Choroid plexus epithelial cell (primary cell): ENCODE measurements around the gene CYP3A7.
"Not testable (repeated sequence)": the region's sequence is repeated elsewhere in the genome, so short reads cannot be mapped to it uniquely, and the experiment has no call there.

ENCODE experiments used
- DNase-seq: peaks from one replicate; pipeline ENCODE4 v3.0.0-alpha.2; 2010; ENCODE audit warnings: low read depth
- H3K4me3 ChIP-seq: 2 replicates; pipeline ENCODE4 v1.5.1; 2011; ENCODE audit warnings: low read depth, mild to moderate bottlenecking, control low read depth, low read length, moderate library complexity
- CTCF ChIP-seq: conservative IDR thresholded peaks from 2 replicates; pipeline ENCODE4 v1.5.1; 2011; ENCODE audit warnings: low read depth, mild to moderate bottlenecking, control low read depth, inconsistent platforms, low read length, moderate library complexity

The CYP3A7 gene

DNA sequence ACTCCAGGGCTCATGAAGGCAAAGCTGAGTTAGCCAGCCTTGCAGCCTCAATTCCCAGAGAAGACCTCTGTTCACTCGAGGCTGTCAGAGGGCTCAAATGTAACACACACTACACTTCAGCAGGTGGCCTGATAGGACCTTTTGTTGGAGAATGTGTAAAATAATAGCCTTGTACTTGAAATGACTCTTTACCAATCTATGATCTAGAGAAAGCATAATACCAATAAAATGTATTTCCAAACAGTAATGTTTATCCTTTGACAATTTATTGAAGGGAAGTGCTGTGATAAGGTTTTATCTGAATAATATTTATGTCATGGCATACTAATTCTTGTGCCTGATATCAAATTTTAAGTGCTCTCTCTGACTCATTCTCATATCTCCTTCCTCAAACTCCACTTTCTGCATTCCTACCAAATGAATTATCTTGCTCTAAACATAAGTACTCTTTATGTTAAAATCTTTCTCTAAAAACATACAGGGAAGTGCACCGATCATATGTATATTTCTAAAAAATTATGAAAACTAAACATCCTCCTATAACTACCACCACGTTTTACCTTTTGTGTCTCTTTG is 20.9 kb downstream of the CYP3A7 start:
- TF ChIP-seq CTCF = no peak
- no peak for DNase-seq
- no peak overlapping the region for H3K4me3 ChIP-seq

DNA sequence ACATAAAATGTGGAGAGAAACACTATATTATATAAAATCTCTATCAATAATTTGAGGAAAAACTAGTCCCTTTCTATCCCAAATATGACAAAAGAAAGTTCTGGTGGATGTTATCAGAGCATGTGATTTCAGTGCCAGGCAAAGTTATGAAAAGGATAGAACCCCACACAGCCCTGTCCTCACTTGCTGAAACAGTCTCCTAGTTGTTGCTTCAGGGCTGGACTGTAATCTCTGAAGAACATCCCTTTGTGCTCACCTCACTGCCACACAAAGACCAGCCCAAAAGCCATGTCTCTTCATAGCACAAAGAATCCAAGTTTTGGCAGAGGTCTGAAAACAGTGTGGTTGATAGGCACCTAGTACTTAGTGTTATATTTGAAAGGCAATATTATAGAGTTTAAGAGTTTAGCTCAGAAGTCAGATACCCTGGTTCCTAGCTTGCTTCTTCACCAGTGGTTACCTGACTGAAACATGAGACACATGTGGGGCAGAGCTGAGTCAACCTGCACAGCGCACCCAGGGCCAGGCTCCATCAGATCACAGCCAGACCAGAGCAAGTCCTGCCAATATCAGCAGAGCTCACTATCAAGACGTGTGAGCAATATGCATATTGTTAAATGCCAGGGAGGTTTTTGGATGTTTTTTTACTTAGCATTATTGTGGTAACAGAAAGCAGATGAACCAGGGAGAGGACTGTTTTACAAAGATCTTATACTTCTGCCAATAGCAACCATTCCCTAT is 25.0 kb downstream of the CYP3A7 start:
- no peak for TF ChIP-seq CTCF
- DNase-seq = no peak
- H3K4me3 ChIP-seq = no peak overlapping the region

- no peak for TF ChIP-seq CTCF
- no peak overlapping the region for H3K4me3 ChIP-seq
- DNase-seq = no peak
Measured at GRCh38 chr7:99709260-99709659, 25.7 kb downstream of the CYP3A7 start.

DNA sequence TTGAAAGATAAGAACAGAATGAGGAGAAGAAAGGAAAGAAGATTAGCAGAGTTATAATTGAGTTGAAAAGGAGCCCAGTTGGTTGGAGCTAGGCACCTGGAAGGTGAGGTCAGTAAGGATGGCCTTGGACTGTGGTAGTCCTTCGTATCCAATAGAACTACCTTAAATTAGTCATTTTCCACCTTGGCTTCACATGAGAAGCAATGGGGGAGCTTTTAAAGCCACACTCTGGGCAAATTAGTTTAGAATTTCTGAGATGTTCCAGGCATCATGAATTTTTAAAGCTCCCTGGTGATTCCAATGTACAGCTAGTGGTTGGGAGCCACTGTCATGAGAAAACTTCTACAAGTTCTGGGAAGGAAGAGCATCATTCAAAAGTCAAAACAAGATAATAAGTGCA is 27.9 kb downstream of the CYP3A7 start:
- H3K4me3 ChIP-seq = no peak overlapping the region
- peak; percentile 26 for DNase-seq
- no peak for TF ChIP-seq CTCF

GRCh38 chr7:99699946-99700345 is 35.0 kb downstream of the CYP3A7 start:
- peak; percentile 4 for DNase-seq

DNA sequence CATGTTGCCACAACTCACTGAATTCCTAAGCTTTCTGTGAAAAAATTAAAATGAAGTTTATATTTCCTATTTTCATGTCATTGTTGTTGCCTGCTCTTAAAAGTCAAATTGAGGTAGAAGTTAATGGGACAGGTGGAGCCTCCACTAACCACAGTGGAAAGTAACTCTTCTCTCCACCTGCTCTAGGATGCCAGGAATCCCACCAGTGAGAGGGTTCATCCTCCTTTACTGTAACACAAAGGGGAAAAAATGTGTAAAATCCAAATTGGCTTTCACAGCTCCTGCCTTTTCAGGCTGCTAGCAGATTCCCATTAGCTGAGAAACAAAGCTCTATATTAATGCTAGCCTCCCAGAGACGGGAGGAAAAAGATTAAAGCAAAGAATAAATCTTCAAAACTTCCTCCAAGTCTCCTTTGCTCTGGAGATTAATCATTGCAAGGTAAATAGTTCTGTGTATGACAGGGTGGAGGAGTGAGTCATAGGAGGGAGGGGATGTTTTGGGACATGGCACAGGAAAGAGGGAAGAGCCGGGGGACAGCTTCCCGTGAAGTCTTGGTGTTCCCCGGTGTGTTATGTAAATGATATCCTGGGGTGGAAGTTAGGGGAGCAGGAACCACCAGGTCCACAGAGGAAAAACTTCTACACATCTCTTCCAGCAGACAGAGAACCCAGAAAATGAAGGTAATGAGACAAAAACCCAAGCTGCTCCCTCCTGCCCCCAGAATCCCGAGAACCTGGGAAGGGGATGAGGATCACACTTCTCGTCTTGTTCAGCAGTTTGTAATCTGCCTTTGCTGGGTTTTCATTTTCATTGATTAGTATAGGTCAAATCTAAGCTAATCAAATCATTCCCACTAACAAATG is 35.9 kb downstream of the CYP3A7 start:
- H3K4me3 ChIP-seq, DNase-seq: not testable (repeated sequence)

More at GRCh38 chr7:99699946-99700345, 35.0 kb downstream of the CYP3A7 start:
- no peak for TF ChIP-seq CTCF
- no peak overlapping the region for H3K4me3 ChIP-seq

- no peak for DNase-seq
- TF ChIP-seq CTCF = no peak
Measured at GRCh38 chr7:99694912-99695304, 40.1 kb downstream of the CYP3A7 start.

More at GRCh38 chr7:99694912-99695304, 40.1 kb downstream of the CYP3A7 start:
- no peak overlapping the region for H3K4me3 ChIP-seq
